A375 (cell line): ENCODE data around the gene QPRT. TPM values are rescaled to one million over a fixed set of nuclear protein-coding genes. Genes with fewer than 3 reads are reported as not detected.

Experiments used
- total RNA-seq: library from RNA; depleted of rRNA; stranded (reverse); fragments of >200 nt; shearing (Covaris generic); gene quantifications from 2 replicates; pipeline ENCODE4 v1.2.3, GENCODE V29; 2014; rRNA removed

QPRT gene
- total RNA-seq = 0.57 and 0.61 TPM in 2 replicates

DNA sequence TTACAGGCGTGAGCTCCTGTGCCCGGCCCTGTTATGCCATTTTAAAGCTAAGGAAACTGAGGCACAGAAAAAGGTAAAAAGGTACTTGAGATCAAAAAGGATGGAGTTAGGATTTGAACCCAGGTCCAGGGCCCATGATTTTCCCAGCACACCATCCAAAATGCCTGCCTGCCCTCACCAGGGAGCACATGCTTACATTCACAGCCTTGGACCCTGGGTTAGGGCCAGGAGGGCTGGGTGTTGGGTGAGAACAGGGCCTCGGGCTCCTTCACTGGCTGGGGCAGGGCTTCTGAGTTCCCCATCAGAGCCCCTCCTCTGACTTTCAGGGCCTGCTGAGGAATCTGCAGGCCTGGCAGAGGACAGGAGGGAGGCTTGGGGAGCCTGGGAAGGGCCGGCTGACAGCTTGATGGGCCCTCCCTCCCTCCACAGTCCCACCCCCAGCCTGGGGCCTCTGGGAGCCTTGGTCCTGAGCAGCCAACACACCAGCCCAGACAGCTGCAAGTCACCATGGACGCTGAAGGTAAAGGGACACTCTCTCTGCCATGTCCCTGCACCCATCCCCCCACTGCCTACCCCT is at the start of gene QPRT:
QPRT (plus strand) TSS at position 490 of the 577 bp plus-strand sequence; CDS start at position 508, 18 bp downstream.

DNA sequence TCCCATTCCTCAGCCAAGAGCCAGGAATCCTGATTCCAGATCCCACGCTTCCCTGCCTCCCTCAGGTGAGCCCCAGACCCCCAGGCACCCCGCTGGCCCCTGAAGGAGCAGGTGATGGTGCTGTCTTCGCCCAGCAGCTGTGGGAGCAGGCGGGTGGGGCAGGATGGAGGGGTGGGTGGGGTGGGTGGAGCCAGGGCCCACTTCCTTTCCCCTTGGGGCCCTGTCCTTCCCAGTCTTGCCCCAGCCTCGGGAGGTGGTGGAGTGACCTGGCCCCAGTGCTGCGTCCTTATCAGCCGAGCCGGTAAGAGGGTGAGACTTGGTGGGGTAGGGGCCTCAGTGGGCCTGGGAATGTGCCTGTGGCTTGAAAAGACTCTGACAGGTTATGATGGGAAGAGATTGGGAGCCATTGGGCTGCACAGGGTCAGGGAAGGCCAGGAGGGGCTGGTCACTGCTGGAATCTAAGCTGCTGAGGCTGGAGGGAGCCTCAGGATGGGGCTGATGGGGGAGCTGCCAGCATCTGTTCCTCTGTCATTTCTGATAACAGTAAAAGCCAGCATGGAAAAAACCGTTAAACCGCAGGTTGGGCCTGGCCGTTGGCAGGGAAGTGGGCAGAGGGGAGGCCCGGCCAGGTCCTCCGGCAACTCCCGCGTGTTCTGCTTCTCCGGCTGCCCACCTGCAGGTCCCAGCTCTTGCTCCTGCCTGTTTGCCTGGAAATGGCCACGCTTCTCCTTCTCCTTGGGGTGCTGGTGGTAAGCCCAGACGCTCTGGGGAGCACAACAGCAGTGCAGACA is 15.8 kb upstream of the QPRT start, which contains the start of gene SPN:
SPN (plus strand) TSS at position 232 of the 791 bp plus-strand sequence; CDS start at position 714, 482 bp downstream.

DNA sequence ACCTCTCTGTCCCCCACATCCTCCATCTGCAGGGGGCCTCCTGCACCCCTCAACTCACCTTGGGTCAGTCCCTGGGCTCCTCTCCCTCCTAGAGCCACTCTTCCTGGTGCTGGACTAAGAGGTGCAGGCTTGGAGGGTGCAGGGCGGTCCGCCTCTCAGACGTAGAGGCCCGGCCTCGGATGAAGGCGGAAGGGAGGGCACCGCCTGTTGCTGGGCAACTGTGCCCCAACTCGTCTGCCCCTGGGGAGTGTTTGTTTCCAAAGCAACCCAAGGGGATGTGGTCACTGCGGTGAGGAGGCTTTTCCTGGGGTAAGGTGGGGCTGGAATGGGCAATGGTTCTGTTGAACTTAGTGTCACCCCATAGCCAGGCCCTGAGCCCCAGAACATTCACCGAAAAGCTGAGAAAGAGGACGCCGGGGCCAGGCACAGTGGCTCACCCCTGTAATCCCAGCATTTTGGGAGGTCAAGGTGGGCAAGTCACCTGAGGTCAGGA is 66.9 kb downstream of the QPRT start, which contains the start of gene C16orf54:
C16orf54 (minus strand) TSS at position 138 of the 493 bp plus-strand sequence. CDS start 1,039 bp downstream, outside the sequence.

Other genes starting within 250 kb of the QPRT start
- 181 and 182 TPM in 2 replicates for gene BOLA2, start 224.8 kb upstream of the QPRT start, total RNA-seq
- gene SLX1B, start 224.6 kb upstream of the QPRT start, total RNA-seq = 20.0 and 33.5 TPM in 2 replicates
- gene SULT1A4, start 219.3 kb upstream of the QPRT start, total RNA-seq = 6.0 and 6.6 TPM in 2 replicates
- gene NPIPB12, start 172.8 kb upstream of the QPRT start, total RNA-seq = 23.7 and 29.1 TPM in 2 replicates
- gene SPN, start 15.9 kb upstream of the QPRT start, total RNA-seq = 0.04 and 1.8 TPM in 2 replicates
- gene C16orf54, start 66.8 kb downstream of the QPRT start, total RNA-seq = 0.85 and 1.3 TPM in 2 replicates
- not detected in 2 replicates for gene ZG16, start 99.1 kb downstream of the QPRT start, total RNA-seq
- gene KIF22, start 111.6 kb downstream of the QPRT start, total RNA-seq = 128 TPM in 2 replicates
- 408 and 432 TPM in 2 replicates for gene MAZ, start 127.3 kb downstream of the QPRT start, total RNA-seq
- 3.4 and 4.0 TPM in 2 replicates for gene PRRT2, start 133.0 kb downstream of the QPRT start, total RNA-seq
- gene PAGR1, start 137.0 kb downstream of the QPRT start, total RNA-seq = 64.7 and 72.0 TPM in 2 replicates
- 115 and 119 TPM in 2 replicates for gene MVP, start 141.3 kb downstream of the QPRT start, total RNA-seq
- 74.0 and 80.9 TPM in 2 replicates for gene CDIPT, start 184.0 kb downstream of the QPRT start, total RNA-seq
- 19.9 and 22.6 TPM in 2 replicates for gene SEZ6L2, start 220.4 kb downstream of the QPRT start, total RNA-seq
- 11.5 and 13.5 TPM in 2 replicates for gene ASPHD1, start 221.3 kb downstream of the QPRT start, total RNA-seq
- 25.9 and 27.7 TPM in 2 replicates for gene KCTD13, start 247.0 kb downstream of the QPRT start, total RNA-seq